ENCODE measurements around the gene KHDRBS2.

KHDRBS2 gene

GRCh38 chr6:62039605-62040004 is 246.4 kb downstream of the KHDRBS2 start:
- Histone ChIP-seq H3K4me1 (ENCODE audit: insufficient read depth, low read length, poor library complexity, severe bottlenecking) (no peaks in the 10 kb centered on the region), H3K27me3 (ENCODE audit: insufficient read depth, low read length, poor library complexity, severe bottlenecking) (no peaks in the 10 kb centered on the region), H3K9ac (ENCODE audit: low read depth, low read length, poor library complexity, severe bottlenecking) (no peak overlapping the region), H2AFZ (ENCODE audit: low read length) (no peak overlapping the region), H3K4me3 (ENCODE audit: low read length, poor library complexity, severe bottlenecking) (no peak overlapping the region), H3K36me3 (ENCODE audit: insufficient read depth, low read length) (no peaks in the 10 kb centered on the region), H3K9me3 (ENCODE audit: insufficient read depth, low read depth, low read length) (no peaks in the 10 kb centered on the region), H3K4me2 (ENCODE audit: low read depth, low read length, poor library complexity, severe bottlenecking) (no peak overlapping the region), H4K20me1 (ENCODE audit: insufficient read depth, low read length, poor library complexity, severe bottlenecking) (no peaks in the 10 kb centered on the region), H3K79me2 (ENCODE audit: insufficient read depth, low read length) (no peaks in the 10 kb centered on the region), H3F3A (ENCODE audit: low read depth) (no peaks in the 10 kb centered on the region), H3K9me2 (replicated peaks; ENCODE audit: low read depth, low read length) (no peaks in the 10 kb centered on the region)
- no peak for TF ChIP-seq EZH2phosphoT487 (IDR thresholded peaks at IDR 0.05; ENCODE audit: borderline replicate concordance)

GRCh38 chr6:62037445-62037844 is 248.6 kb downstream of the KHDRBS2 start:
- no peaks in the 10 kb centered on the region for H4K20me1 ChIP-seq (ENCODE audit: insufficient read depth, low read length, poor library complexity, severe bottlenecking)
- TF ChIP-seq EZH2phosphoT487 (IDR thresholded peaks at IDR 0.05; ENCODE audit: borderline replicate concordance): no peak
- no peaks in the 10 kb centered on the region for H3K9me2 ChIP-seq (replicated peaks; ENCODE audit: low read depth, low read length)
- no peaks in the 10 kb centered on the region for H3K79me2 ChIP-seq (ENCODE audit: insufficient read depth, low read length)
- no peaks in the 10 kb centered on the region for H3K4me1 ChIP-seq (ENCODE audit: insufficient read depth, low read length, poor library complexity, severe bottlenecking)
- H3K9ac ChIP-seq (ENCODE audit: low read depth, low read length, poor library complexity, severe bottlenecking): no peak overlapping the region
- H3K36me3 ChIP-seq (ENCODE audit: insufficient read depth, low read length): no peaks in the 10 kb centered on the region
- no peaks in the 10 kb centered on the region for H3K9me3 ChIP-seq (ENCODE audit: insufficient read depth, low read depth, low read length)
- no peaks in the 10 kb centered on the region for H3F3A ChIP-seq (ENCODE audit: low read depth)
- no peak overlapping the region for H3K4me2 ChIP-seq (ENCODE audit: low read depth, low read length, poor library complexity, severe bottlenecking)
- H3K27me3 ChIP-seq (ENCODE audit: insufficient read depth, low read length, poor library complexity, severe bottlenecking): no peaks in the 10 kb centered on the region
- H2AFZ ChIP-seq (ENCODE audit: low read length): no peak overlapping the region
- no peak overlapping the region for H3K4me3 ChIP-seq (ENCODE audit: low read length, poor library complexity, severe bottlenecking)

- Histone ChIP-seq H3K4me1 (ENCODE audit: insufficient read depth, low read length, poor library complexity, severe bottlenecking) (no peaks in the 10 kb centered on the region), H3K9ac (ENCODE audit: low read depth, low read length, poor library complexity, severe bottlenecking) (no peak overlapping the region), H3F3A (ENCODE audit: low read depth) (no peaks in the 10 kb centered on the region), H4K20me1 (ENCODE audit: insufficient read depth, low read length, poor library complexity, severe bottlenecking) (no peaks in the 10 kb centered on the region), H3K4me3 (ENCODE audit: low read length, poor library complexity, severe bottlenecking) (no peak overlapping the region), H2AFZ (ENCODE audit: low read length) (no peak overlapping the region), H3K4me2 (ENCODE audit: low read depth, low read length, poor library complexity, severe bottlenecking) (no peak overlapping the region), H3K9me2 (replicated peaks; ENCODE audit: low read depth, low read length) (no peaks in the 10 kb centered on the region), H3K27me3 (ENCODE audit: insufficient read depth, low read length, poor library complexity, severe bottlenecking) (no peaks in the 10 kb centered on the region), H3K9me3 (ENCODE audit: insufficient read depth, low read depth, low read length) (no peaks in the 10 kb centered on the region), H3K36me3 (ENCODE audit: insufficient read depth, low read length) (no peaks in the 10 kb centered on the region), H3K79me2 (ENCODE audit: insufficient read depth, low read length) (no peaks in the 10 kb centered on the region)
- TF ChIP-seq CTCF (conservative IDR thresholded peaks at IDR 0.05; ENCODE audit: low read length): no peak
Observed at GRCh38 chr6:62035952-62036351, 250.1 kb downstream of the KHDRBS2 start.

GRCh38 chr6:62013719-62014118 is 272.3 kb downstream of the KHDRBS2 start:
- no peak for TF ChIP-seq CTCF (conservative IDR thresholded peaks at IDR 0.05; ENCODE audit: low read length)
- TF ChIP-seq EZH2phosphoT487 (IDR thresholded peaks at IDR 0.05; ENCODE audit: borderline replicate concordance): no peak

More at GRCh38 chr6:62013719-62014118, 272.3 kb downstream of the KHDRBS2 start:
- no peaks in the 10 kb centered on the region for H3K9me3 ChIP-seq (ENCODE audit: insufficient read depth, low read depth, low read length)
- H2AFZ ChIP-seq (ENCODE audit: low read length): no peak overlapping the region
- H3K4me2 ChIP-seq (ENCODE audit: low read depth, low read length, poor library complexity, severe bottlenecking): no peak overlapping the region
- H3K4me3 ChIP-seq (ENCODE audit: low read length, poor library complexity, severe bottlenecking): no peak overlapping the region
- H3K9ac ChIP-seq (ENCODE audit: low read depth, low read length, poor library complexity, severe bottlenecking): no peak overlapping the region
- H4K20me1 ChIP-seq (ENCODE audit: insufficient read depth, low read length, poor library complexity, severe bottlenecking): no peaks in the 10 kb centered on the region
- no peaks in the 10 kb centered on the region for H3K36me3 ChIP-seq (ENCODE audit: insufficient read depth, low read length)
- H3K9me2 ChIP-seq (replicated peaks; ENCODE audit: low read depth, low read length): no peaks in the 10 kb centered on the region
- no peaks in the 10 kb centered on the region for H3F3A ChIP-seq (ENCODE audit: low read depth)
- no peaks in the 10 kb centered on the region for H3K4me1 ChIP-seq (ENCODE audit: insufficient read depth, low read length, poor library complexity, severe bottlenecking)
- no peaks in the 10 kb centered on the region for H3K79me2 ChIP-seq (ENCODE audit: insufficient read depth, low read length)
- no peaks in the 10 kb centered on the region for H3K27me3 ChIP-seq (ENCODE audit: insufficient read depth, low read length, poor library complexity, severe bottlenecking)
